HG03571 (cell line): ENCODE measurements around the gene ZNF780B.

Source experiments
- ATAC-seq: cut with Tn5 transposase; IDR thresholded peaks from one replicate; pipeline ENCODE4 v1.9.1; 2021; ENCODE audit not compliant: unreplicated experiment

ZNF780B gene

DNA sequence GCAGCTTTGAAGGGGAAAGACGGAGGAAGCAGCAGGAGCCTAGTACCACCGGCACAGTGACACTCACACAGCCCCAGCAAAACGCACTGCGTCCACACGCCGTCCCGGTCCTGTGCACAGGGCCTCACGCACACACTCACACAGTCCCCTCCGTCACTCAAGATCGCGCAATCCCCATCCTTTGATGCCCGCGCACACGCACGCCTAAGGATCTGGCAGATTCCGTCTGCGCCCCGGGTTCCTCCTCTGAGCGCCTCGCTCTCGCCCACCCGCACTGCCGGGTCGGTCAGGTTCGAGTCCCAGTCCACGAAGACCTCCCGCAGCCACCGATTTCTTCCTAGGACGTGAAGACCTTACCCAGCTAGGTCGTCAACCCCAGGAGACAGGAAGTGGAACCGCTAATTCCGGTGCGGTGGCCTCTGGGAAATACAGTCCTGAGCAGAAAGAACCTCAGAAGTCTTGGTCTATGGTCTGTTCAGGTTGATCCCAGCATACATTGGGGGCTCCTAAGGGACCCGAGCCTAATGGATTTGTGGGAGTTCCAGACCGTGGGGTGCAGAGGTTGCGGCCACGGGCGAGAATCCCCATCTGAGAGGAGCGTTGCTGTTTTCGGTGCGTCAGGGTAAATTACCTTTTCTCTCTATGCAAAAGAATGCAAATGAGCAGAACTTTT, at the start of gene ZNF780B:
Gene ZNF780B (minus strand): TSS at position 400 of the 673 bp plus-strand sequence. CDS start 5,899 bp downstream, outside the sequence.
- ATAC-seq, result peak; percentile 72

GRCh38 chr19:40104754-40105153, 48.7 kb upstream of the ZNF780B start:
- ATAC-seq, result no peak

DNA sequence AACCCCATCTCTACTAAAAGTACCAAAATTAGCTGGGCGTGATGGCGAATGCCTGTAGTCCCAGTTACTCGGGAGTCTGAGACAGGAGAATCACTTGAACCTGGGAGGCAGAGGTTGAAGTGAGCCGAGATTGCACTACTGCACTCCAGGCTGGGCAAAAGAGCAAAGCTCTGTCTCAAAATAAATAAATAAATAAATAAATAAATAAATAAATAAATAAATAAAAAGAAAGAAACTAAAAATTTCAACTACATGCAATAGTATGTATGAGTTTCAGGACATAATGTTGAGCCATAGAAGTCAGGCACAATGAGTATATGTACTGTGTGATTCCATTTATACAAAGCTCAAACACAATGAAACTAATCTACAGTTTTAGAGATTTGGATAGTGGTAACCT, 47.6 kb upstream of the ZNF780B start:
- no peak for ATAC-seq

DNA sequence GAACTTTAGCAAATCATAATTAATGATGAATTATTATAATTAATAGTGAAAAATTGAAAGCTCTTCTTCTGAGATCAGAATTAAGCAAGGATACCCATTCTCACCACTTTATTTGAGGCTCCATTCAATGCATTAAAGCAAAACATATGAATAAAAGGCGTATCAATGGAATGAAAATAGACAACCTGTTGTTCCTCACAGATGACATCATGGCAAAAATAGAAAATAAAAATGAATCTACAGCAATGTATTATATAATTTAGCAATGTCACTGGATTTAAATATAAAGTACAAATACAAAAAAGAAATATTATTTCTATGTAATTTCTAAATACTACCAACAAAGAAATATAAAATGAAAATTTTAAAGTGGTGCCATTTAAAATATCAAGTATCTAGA, 45.8 kb upstream of the ZNF780B start:
- no peak for ATAC-seq

GRCh38 chr19:40093416-40093815, 37.4 kb upstream of the ZNF780B start:
- no peak for ATAC-seq

DNA sequence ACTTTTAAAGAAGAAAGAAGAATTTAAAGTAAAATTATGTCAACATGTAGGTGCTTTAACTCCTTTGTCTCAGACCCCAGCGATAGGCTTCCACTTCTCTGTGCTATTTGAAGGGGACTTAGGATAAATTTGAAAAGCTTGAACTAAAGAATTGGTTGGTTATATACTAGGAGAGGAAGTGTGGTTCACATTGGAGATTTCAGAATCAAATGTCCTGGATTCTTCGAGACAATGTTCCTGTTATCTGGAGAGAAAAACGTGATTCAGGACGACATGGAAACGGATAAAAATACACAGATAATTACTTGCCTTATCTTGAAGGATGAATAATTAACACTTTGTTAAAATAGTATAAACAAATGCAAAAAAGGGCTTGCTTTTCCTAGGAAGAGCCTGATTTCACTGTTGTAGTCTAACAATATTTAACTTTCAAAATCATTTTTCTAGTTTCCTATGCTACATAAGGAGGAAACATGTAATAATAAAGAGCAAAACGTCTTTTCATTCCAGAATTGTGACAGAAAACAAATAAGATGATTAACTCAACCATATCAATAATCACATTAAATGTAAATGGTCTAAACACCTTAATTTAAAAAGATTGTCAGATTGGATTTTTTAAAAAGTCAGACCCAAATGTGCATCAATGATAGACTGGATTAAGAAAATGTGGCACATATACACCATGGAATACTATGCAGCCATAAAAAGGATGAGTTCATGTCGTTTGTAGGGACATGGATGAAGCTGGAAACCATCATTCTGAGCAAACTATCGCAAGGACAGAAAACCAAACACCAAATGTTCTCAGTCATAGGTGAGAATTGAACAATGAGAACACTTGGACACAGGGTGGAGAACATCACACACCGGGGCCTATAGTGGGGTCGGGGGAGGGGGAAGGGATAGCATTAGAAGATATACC, 35.4 kb upstream of the ZNF780B start:
- no peak for ATAC-seq

DNA sequence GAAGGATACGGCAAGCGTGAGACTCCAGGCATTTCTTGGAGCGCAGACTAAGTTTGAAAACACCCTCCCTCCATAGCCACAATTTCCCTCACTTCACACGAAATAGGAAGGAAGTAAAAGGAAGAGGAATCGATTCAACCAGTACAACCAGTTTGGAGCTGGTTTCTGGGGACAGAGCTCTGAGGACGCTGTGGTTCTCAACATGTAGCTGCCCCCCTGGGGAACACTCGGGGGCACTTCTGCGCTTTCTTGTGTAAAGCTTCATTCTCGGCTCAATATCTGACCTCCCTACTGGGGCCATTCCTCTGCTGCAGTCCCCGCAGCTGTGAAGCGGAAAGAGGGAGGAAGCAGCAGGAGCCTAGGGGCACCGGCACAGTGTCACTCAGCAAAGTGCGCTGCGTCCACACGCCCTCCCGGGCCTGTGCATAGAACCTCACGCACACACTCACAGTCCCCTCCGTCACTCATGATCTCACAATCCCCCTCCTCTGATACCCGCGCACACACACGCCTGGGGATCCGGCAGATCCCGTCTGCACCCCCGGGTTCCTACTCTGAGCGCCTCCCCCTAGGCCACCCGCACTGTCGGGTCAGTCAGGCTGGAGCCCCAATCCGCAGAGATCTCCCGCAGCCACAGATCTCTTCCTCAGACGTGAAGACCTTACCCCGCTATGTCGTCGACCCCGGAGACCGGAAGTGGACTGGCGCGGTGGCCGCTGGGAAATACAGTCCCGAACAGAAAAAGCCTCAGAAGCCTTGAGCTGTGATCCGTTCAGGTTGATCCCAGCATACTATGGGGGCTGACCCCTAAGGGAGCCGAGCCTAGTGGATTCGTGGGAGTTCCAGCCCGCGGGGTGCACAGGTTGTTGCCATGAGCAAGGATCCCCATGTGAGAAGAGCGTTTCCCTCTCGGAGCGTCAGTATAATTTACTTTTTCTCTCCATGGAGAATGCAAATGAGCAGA, 34.5 kb upstream of the ZNF780B start, which contains the start of gene ZNF780A:
Gene ZNF780A (minus strand): TSS at position 703 of the 964 bp plus-strand sequence. CDS start 6,190 bp downstream, outside the sequence.
- peak; percentile 84 for ATAC-seq

DNA sequence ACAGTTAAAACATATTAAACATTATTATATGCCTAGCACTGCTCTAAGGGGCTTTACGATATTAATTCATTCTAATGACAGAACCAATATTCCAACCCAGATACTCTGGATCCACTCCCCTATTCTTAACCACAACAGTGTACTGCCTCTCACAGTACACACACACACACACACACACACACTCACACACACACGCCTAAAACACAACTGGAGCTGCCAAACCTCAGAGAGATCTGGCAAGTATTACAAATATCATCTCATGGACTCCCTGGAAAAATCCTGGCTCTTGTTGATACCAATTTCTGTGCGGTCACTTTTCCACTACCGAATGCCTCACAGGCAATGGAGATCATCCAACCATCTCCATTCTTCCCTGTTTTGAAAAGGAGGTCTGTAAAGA, 33.4 kb upstream of the ZNF780B start:
- no peak for ATAC-seq

DNA sequence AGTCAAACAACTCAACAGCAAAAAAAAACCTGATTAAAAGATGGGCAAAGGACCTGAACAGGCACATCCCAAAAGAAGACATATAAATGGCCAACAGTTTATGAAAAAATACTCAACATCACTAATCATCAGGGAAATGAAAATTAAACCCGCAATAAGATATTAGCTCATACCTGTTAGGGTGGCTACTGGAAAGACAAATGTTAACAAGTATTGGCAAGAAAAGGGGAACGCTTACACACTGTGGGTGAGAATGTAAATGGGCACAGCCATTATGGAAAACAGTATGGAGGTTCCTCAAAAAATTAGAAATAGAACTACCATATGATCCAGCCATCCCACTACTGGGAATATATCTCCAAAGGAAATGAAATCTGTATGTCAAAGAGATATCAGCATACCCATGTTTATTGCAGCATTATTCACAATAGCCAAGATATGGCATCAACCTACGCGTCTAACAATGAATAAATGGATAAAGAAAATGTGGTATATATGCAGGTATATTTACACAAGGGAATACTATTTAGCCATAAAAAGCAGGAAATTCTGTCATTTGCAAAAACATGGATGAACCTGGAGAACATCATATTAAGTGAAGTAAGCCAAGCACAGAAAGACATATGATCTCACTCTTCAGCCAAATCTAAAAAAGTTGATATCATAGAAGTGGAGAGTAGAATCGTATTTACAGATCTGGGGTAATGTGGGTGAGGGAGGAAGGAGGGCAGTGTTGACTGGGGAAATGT, 32.4 kb upstream of the ZNF780B start:
- ATAC-seq, result no peak

GRCh38 chr19:40084948-40085347, 28.9 kb upstream of the ZNF780B start:
- ATAC-seq, result no peak

- ATAC-seq, result no peak
These were observed 25.4 kb upstream of the ZNF780B start for GRCh38 chr19:40081411-40081810.

- ATAC-seq, result no peak
These were observed 24.3 kb upstream of the ZNF780B start for GRCh38 chr19:40080289-40080688.

DNA sequence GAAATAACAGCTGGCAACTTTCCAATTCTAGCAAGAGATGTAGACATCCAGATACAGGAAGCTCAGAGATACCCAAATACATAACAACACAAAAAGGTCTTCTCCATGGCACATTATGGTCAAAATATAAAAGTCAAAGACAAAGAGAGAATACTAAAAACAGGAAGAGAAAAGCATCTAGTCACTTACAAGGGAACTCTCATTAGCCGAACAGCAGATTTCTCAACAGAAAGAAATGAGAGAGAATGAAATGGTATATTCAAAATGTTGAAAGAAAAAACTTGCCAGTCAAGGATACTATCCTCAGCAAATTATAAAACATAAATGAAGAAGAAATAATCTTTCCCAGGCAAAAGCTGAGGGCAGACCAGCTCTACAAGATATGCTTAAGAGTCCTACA, 22.3 kb upstream of the ZNF780B start:
- no peak for ATAC-seq

- ATAC-seq, result no peak
These were observed 14.0 kb upstream of the ZNF780B start for GRCh38 chr19:40070058-40070457.

DNA sequence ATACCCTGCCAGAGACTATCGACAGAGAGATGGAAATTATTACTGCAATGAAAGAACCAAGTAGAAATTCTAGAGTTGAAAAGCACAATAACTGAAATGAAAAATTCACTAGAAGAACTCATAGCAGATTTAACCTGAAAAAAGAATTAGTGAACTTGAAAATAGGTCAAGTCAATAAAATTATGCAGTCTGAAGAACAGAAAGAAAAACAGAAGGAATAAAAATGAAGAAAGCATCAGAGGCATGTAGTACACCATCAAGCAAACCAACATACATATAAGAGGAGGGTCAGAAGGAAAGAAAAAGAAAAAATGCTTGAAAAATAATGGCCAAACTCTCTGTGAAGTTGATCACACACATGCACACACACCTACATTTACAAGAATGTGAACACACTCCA, 3.6 kb upstream of the ZNF780B start:
- ATAC-seq, result no peak

DNA sequence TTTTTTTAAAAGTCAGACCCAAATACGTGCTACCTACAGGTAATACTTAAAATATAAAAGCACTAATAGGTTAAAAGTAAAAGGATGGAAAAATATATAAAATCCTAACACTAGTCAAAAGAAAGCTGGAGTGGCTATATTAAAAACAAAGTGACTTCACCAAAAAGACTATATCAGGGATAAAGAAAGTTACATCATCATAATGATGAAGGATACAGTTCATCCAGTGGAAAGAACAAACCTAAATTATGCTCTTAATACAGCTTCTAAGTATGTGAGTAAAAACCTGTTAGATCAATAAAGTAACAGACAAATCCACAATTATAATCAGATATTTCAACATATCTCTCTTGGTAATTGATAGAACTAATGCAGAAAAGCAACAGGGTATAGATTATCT, 1.1 kb upstream of the ZNF780B start:
- ATAC-seq, result no peak

- ATAC-seq, result no peak
These were observed 474 bp upstream of the ZNF780B start for GRCh38 chr19:40056505-40056904.

DNA sequence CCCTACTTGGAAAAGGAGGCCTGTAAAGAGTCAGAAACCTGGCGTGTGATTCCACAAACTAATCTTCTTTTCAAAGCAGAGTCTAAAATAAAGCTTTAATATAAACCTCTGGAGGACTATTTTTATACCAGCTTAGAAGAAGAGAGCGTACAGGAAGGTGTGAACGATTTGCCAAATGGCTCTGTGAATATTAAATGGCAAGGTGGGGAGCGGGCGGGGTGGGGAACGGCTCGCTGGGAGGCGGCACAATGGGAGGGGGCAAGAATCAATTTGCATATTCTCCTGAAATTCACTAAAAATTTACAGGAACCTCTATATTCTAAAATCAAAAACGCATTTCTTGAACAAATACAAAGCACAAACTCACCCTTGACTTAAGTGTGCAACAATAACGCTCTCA, 982 bp downstream of the ZNF780B start:
- ATAC-seq, result no peak

- ATAC-seq, result no peak
These were observed 1.4 kb downstream of the ZNF780B start for GRCh38 chr19:40054632-40055031.

DNA sequence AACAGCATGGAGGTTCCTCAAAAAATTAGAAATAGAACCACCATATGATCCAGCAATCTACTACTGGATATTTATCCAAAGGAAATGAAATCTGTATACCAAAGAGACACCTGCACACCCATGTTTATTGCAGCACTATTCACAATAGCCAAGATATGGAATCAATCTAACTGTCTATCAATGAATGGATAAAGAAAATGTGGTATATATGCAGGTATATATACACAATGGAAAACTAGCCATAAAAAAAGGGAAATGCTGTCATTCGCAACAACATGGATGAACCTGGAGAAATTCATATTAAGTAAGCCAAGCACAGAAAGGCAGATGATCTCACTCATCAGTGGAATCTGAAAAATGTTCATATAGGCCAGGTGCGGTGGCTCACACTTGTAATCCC, 2.5 kb downstream of the ZNF780B start:
- no peak for ATAC-seq
